Stimulated activated CD8-positive, alpha-beta memory T cell treated with anti-CD3 and anti-CD28 coated beads, Interleukin-15, amount 100 ng/mL, for 24 hours (primary cell): ENCODE measurements around the gene PPP1R3G.

Experiments used
- DNase-seq: peaks from one replicate; pipeline ENCODE4 v3.0.0-alpha.2; 2020; ENCODE audit warnings: low read depth

PPP1R3G gene

GRCh38 chr6:5072440-5072839 is 12.7 kb upstream of the PPP1R3G start:
- no peak for DNase-seq

GRCh38 chr6:5073992-5074391 is 11.1 kb upstream of the PPP1R3G start:
- DNase-seq, result no peak

- DNase-seq, result no peak
These were observed 8.2 kb upstream of the PPP1R3G start for GRCh38 chr6:5076931-5077330.

GRCh38 chr6:5078121-5078669 is 6.9 kb upstream of the PPP1R3G start:
- no peak for DNase-seq

GRCh38 chr6:5079692-5080091 is 5.4 kb upstream of the PPP1R3G start:
- no peak for DNase-seq

- DNase-seq, result no peak
These were observed 4.6 kb upstream of the PPP1R3G start for GRCh38 chr6:5080574-5080973.

- no peak for DNase-seq
These were observed 4.0 kb upstream of the PPP1R3G start for GRCh38 chr6:5081182-5081581.

GRCh38 chr6:5081955-5082354 is 3.2 kb upstream of the PPP1R3G start:
- DNase-seq, result no peak

- no peak for DNase-seq
These were observed 2.4 kb upstream of the PPP1R3G start for GRCh38 chr6:5082487-5083306.

- no peak for DNase-seq
These were observed 1.9 kb upstream of the PPP1R3G start for GRCh38 chr6:5083307-5083583.

- DNase-seq, result no peak
These were observed 1.3 kb upstream of the PPP1R3G start for GRCh38 chr6:5083813-5084359.

GRCh38 chr6:5084360-5084780 is 771 bp upstream of the PPP1R3G start:
- DNase-seq, result no peak

GRCh38 chr6:5085648-5086293 is 630 bp downstream of the PPP1R3G start:
- no peak for DNase-seq

- DNase-seq, result no peak
These were observed 1.3 kb downstream of the PPP1R3G start for GRCh38 chr6:5086294-5086890.

GRCh38 chr6:5087389-5087788 is 2.2 kb downstream of the PPP1R3G start:
- DNase-seq, result no peak

- no peak for DNase-seq
These were observed 3.6 kb downstream of the PPP1R3G start for GRCh38 chr6:5088780-5089179.

- no peak for DNase-seq
These were observed 4.6 kb downstream of the PPP1R3G start for GRCh38 chr6:5089481-5090438.

GRCh38 chr6:5090603-5091002 is 5.5 kb downstream of the PPP1R3G start:
- DNase-seq, result no peak

- DNase-seq, result no peak
These were observed 6.3 kb downstream of the PPP1R3G start for GRCh38 chr6:5091210-5092069.

GRCh38 chr6:5093231-5094015 is 8.3 kb downstream of the PPP1R3G start:
- no peak for DNase-seq
